NCI-H1092 treated with DMSO at 0.1 percent for 48 hours (cell line): ENCODE results near the gene PARVB.

ENCODE experiments used
- DNase-seq: peaks from one replicate; lab custom pipeline; 2025; lab: John Stamatoyannopoulos, UW

Gene PARVB

GRCh38 chr22:44219101-44219870 is 195.2 kb downstream of the PARVB start:
- DNase-seq: no peak

DNA sequence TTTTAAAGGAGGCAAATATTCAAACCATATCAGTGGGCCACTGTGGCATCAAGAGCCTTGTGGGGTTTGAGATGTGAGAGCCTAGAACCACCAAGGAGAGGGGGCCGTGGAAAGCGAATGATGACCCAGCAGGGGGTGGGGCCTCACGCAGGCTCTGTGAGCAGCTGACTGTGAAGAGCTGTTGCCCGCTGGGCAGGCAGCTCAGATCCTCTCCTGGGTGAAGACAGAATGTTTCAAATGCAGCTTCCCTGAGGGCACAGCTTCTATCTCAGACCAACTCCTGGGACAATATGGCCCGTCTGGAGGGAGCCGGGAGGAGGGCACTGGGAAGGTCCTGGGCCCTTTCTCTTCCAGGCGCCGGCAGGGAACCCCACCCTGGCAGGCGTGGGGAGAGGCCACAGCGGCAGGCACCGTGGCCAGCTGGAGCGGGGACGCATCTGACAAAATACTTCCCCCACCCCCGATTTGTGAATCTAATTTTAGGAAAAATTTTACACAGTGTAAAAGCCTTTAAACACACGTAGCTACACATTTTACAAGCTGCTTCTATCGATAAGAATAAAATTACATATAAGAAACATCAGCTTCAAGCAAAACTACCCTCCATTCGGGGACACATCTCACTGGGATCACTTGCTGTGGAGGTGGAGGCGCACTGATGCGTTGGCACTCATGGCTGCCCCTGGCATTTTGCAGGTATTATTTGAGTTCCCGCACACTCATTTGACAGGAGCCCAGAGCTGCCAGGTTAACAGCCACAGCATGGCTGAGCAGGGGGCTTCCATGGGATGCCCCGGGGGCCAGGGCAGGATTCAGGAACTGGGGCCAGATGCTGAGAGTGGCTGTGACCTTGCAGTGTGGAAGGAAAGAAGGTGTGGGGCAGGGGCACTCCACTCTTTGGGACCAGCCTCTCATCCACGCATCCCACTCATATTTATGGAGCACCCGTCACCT is 196.9 kb downstream of the PARVB start:
- no peak for DNase-seq

GRCh38 chr22:44221710-44222475 is 197.8 kb downstream of the PARVB start:
- no peak for DNase-seq
